NK-92 (cell line): Measurements from ENCODE around the gene PCNX2.
"Not testable (repeated sequence)": the region's sequence is repeated elsewhere in the genome, so short reads cannot be mapped to it uniquely, and the experiment has no call there.

Experiments used
- DNase-seq: peaks from one replicate; lab custom pipeline; 2025; ENCODE audit not compliant: unreplicated experiment; lab: John Stamatoyannopoulos, UW

PCNX2 gene

DNA sequence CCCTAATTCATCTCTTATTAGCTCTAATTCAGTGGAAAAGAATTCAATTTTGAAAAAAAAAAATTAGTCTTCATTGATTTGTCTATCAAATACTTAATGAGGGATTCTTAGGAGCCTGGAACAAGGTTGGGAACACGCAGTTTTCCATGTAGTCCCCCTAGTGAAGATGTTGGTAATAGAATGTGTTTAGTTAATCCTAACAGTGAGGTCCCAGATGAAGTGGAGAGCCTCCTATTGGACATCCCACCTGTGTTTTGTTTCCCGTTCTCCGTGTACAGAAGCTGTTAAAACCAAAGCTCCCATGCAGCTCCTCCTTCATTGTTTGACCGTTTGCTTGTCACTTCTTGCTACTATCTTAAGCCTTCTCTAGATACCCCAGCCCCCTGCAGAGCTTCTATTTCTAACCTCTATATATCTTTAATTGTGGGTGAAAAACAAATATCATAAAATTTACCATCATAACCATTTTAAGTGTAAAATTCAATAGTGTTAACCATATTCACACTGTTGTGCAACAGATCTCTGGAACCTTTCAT lies 67.5 kb downstream of the PCNX2 start:
- no peak for DNase-seq

DNA sequence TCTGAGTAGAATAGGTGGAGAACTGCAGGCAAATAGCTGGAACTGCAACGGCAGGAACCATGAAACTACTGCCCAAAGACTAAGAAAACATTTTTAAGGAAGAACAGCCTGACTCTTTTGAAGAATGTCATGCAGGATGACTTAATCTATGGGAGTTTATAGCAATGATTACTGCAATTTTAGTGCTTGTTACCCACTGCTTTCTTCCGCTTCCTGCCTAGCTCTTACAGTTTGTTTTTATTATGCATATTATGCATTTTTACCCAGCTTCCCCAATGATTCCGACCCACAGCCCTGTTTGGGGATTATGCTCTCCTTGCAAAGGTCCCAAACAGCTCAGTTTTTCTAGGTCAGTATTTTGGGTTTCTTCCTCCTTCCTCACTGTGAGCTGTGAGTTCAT lies 71.2 kb downstream of the PCNX2 start:
- DNase-seq: no peak

DNA sequence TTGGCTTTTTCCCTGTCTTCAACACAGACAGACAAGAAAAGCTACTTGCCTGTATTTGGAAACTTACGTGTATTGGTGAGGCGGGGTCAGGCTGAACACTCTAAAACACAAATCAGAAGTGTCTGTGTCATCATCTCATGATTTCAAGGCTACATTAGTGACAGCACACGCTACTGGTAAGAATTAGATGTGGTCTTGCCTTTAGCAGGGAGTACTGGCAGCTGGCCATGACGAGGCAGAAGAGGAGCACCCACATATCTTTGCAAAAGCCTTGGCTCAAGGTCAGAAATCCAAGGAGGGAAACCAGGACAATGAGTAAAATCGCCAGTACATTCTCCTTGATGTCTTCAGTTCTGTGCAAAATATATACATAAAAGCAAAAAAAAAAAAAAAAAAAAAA lies 77.7 kb downstream of the PCNX2 start:
- DNase-seq: no peak

DNA sequence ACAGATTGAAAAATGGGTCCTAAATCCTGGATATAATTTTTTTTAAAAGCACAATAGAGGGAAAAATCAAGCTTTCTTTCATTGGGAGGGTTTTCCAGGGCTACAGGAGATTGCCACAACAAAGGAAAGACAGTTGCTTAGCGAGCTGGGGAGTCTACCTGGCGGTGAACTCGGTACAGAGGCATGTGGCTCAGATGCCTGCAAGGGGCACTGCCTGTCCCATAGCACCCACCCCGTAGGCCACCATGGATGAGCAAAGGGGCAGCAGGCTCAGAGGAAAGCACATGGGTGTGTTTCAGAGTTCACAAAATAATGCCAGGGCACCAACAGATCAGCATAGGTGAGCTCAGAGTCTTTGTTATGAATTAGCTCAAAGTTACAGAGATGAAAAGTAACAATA lies 79.5 kb downstream of the PCNX2 start:
- DNase-seq: no peak

DNA sequence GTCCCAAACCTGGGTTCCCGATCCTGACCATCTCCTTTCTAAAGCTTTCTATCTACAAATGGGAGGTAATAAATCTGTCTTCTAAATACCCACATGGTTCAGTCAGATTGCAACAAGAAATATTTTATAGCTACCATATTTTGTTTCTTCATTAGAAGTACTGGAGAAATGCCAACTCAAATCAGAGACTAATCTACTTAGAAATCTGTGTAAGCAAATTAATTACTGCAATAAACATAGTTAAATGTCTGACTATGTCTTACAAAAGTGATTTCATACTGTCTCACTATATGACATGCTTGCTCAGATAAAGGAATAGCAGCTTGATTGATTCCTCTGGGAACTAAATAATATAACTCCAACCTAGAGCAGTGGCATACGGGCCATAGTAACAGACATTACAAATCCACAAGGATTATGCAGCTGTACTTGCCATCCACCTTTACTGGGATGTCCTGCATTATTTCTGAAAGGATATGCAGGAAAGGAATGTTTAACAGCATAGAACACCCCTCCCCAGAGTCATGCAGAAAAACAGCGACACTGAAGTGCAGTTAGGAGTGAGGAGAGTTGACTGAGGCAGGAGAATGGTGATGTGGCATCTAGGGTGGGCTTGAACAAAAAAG lies 80.3 kb downstream of the PCNX2 start:
- DNase-seq: no peak

DNA sequence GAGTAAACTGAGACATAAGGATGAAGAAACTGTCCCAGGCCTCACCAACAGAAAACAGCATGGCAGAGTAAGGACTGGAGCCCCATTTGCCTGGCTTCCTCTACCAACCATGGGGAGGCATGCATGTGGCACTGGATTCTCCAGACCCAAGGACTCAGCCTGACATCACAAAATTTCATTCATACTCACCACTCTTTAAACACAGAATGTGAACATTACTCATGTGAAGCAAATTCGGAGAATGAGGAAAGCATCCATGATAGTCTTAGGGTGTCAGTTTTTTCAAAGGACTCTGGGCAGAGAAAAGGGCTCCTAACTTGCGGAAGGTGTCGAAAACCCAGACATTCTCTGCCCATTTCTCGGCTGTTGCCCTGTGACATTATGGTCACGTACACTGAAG lies 83.9 kb downstream of the PCNX2 start:
- no peak for DNase-seq

DNA sequence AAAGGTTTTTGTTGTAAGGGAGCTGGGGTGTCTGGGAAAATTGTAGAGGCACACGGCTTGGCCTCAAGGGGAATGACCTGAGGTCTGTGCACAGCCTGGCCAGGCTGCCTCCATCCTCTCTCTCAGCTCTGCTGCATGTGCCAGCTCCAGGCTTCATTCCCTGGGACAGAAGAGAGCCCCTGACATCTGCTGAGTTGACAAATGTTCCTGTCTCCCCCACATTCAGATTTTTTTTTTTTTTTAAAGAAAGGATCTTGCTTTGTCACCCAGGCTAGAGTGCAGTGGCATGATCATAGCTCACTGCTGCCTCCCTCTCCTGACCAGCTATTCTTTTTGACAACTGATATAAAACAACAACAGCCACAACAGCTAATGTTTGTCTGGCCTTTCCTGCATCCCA lies 84.4 kb downstream of the PCNX2 start:
- DNase-seq: no peak

DNA sequence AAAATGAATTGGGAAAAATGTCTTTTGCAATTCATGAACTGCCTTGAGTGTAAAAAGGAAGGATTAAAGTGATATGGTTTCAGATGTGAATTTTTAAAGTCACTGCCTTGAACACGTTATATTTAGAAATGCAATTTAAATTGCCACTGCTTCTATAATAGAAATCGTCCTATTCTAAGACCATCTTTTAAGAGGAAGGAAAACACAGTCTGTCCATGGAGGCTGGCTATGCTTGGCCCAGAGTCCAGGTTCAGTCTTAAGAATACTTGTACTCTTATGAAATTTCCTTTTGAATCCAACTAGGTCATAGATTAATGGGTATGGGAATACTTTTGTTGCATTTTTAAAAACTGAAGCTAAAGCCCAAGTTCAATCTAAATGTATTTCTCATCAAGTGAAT lies 86.0 kb downstream of the PCNX2 start:
- DNase-seq: no peak

DNA sequence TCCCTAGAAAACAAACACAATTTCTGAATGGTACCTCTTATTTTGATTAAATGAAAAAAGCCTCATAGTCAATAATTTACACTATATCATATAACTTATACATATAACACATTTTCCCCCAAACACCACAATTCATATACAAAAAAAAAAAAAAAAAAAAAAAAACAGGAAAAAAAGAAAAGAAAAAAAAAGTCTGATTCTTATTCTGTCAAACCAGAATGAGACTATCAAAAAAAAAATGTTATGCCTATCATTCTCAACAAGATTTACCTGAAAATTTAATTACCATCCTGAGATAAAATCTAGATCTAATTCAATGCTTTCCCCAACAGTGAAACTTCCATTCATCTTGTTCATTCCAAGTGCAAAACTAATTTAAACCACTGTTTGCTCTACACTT lies 86.8 kb downstream of the PCNX2 start:
- DNase-seq: no peak

DNA sequence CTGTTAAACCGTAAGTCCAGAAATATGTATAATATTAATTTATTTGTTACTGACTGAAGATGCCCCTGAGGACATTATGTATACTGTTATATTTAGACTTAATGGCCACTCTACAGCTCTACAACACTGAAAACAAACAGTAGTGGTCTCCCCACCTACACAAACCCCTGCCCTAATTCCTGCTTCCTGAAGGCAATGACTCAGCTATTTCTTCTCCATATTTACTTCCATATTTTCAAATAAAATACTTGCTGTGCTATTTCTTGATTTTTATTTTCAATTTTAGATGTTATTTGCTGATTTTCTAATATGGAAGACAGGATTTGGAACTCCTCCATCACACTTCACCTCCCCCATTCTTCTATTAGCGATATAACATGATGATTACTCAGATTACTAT lies 97.6 kb downstream of the PCNX2 start:
- DNase-seq: no peak

DNA sequence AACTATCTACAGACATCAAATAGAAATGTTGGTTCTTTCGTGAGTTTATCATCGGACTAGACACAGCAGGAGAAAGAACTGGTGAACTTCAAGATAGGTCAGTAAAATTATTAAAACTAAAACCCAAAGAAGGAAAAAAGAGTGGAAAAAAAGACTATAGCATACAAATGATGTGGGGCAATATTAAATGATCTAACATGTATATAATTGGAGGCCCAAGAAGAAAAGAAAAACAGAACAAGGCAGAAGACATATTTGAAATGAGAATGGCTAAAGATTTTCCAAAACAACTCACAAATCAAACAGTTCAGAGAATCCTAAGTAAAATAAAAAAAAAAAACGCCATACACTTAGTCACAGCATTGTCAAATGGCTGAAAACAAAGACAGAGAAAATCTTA lies 101.8 kb downstream of the PCNX2 start:
- DNase-seq: no peak

DNA sequence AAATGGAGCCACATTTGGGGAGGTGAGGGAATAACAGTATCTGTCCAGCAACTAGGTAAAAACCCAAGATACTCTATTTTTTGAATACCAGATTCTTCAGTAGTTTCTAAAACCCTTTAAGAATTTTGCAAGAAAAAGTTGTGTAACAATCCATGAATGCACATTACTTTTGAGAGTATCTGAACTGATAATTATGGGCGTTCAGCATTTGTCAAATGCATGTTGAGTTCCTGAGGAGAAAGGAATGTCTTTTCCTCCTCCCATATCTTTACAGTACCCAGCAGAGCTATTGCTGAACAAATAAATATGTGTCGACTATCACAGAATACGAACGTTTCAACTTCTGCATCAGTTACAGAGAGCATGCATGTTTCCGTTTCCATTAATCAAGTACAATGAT lies 104.5 kb downstream of the PCNX2 start:
- DNase-seq: no peak

DNA sequence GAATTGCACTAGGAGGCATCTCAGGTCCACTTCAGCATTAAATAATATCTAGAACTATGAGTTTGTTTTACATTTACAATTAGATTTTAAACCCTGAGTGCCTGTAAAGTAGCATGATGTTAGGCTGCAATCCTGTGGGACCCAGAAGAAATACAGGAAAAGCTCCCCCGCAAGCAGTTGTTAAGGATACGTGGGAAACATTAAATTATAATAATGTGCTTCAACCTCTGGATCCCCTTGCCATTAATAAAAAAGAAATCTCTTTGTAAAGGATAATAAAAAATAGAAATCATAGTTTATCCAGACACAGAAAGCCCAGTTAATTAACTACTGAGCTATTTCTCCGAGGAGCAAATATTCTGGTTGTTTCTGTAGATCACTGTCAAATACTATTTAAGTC lies 106.0 kb downstream of the PCNX2 start:
- no peak for DNase-seq

DNA sequence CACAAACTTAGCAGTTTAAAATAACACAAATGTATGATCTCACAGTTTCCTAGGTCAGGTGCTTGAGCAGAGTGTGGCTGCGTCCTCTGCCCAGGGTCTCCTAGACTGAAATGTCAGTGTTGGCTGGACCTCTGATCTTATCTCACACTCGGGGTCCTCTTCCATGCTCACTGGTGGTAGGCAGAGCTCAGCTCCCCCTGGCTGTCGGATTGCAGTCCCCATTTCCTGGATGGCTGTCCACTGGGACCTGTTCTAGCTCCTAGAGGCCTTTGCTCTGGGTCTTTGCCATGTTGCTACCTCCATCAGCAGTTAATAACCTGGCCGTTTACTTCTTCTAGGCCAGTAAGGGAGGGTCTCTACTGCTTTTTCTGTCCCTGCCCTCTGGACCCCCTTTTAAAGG lies 107.5 kb downstream of the PCNX2 start:
- DNase-seq: no peak

DNA sequence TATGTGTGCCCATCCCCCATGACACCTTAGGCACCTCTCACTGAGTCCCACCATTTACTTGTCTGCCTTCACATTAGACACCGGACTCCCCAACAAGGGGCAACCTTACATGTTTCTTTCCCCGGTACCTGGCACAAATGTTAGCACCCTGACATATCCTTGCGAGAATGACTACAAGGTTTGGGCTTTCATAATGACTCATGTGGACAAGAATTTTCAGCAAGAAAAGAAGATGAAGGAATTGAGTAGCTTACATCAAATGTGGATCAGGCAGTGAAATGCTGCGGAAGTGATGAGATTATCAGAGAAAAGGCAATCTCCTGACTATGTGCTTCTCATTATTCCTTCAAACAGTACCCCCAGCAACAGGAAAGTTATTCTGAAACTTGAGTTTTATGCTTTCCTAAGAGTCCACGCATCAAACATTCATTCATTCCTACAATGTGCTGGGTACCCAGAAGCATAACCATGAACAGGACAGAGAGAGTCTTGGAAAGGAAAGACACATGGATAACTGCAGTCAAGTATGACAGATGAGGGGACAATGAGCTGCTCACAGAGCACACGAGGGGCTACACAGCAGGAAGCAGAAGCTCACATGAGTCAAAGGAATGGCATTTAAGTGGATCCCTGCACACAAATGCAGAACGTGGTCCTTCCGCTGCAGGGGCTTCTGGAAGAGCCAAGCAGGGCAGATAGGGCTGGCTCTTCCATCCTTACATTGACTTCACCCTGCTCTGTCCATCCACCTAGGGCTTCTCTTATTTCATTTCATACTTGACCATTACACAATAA lies 112.1 kb downstream of the PCNX2 start:
- no peak for DNase-seq

DNA sequence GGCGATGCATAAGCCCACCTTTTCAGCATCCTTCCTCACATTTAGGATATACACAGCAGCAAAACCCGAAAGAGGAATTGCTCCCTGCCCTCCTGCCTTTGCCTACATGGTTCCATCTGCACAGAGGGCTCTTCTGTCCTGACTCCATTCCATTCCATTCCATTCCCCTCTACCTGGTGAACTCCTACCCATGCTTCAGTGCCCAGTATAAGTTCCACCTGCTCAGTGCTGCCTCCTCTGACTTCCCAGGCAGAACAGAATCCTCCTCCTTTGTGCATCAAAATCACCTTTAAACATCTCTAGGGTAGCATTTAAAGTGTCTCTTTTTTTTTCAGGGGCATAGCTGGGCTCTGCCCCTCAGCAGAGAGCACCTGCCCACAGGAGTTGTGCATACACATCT lies 112.9 kb downstream of the PCNX2 start:
- no peak for DNase-seq

DNA sequence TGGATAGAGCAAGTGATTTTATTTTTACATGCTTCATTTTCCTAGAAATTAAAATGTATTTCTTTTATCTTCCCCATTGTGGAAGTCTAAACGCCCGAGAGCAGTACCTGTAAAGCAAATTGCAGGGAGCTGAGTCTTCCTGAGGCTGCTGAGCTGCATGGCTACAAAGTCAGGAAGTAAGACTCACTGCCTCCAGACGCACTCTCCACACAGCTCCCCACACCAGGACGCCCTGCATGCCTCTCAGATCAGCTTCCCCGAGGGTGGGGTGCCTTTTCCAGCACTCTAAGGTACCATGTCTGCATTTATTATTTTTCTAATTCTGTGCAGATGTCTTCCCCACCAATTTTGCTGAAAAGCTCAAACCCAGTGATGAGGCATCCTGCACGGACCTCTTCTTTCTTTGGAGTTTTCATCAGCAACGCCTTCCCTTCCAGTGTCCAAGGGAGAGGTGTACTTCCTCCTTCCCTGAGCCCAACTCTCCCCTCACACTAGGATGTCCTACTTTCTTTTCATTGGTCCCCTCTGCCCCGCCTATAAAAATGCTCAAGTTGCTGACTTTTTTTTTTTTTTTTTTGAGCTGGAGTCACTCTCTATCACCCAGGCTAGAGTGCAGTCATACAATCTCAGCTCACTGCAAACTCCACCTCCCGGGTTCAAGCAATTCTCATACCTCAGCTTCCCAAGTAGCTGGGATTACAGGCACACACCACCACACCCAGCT lies 114.7 kb downstream of the PCNX2 start:
- DNase-seq: no peak

DNA sequence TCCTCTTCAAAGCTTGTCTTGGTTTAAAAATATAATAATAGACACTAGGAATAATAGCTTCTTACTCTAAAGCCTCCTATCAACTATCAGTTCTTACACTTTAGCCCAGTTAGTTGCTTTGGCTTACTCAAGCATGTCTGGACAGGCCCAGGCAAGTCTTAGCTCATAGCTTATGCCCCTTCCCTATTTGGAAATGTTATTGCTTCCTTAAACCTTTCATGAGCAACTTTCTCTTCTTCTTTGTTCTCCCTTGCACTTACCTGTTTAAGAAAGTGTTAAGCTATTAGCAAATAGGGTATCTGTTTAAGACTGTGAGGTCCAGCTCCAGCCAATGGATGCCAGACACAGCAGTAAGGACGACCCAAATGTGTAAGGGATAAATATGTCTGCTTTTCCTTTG lies 115.9 kb downstream of the PCNX2 start:
- not testable (repeated sequence) for DNase-seq

DNA sequence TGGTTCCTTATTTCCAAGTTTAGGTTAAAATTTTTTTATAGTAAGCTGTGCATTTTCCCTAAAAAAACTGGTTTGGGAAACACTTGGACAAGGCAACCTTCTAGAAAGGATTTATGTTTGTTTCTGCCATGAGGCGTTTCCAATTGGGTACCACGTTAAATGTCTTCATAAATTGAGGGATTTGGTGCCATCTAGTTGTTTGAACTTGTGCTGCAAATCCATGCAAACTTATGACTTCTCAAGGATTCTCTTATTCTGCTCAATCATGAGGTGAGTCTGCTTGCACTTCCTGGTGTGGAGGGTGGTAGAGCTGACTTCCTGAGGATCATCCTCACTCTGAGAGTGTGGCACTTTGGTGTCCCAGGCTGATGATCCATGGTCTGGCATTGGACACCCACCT lies 123.3 kb downstream of the PCNX2 start:
- no peak for DNase-seq

DNA sequence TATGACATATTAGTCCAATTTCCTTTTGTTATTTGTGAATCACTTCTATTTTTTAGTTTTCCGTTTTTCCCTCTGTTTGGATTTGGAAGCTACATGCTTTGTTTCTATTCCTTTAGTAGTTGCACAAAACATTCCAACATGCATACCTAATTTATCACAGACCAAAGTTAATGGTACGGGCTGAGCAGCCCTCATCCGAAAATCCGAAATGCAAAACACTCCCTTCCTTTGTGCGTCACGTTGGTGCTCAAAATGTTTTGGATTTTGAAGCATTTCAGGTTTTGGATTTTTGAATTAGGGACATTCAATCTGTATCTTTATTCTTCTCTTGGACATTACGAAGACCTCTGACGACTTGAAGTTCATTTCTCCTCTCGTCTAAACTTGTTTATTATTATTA lies 124.8 kb downstream of the PCNX2 start:
- DNase-seq: no peak

DNA sequence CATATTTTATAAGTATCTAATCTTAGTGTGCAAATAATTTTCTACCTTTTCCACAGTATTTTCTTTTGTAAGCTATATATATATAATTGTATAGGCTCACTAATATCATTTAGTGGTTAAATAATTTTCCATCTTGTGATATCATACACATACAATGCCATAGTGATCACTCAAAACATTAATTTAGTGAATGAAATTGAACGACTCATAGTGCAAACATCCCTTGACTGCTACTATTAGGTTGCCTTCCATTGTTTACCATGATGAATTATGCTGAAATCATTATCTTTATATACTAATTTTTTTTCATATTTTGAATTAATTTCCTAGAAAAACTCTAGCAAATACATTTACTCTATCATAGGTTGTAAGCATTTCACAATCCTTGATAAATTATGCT lies 127.1 kb downstream of the PCNX2 start:
- no peak for DNase-seq

DNA sequence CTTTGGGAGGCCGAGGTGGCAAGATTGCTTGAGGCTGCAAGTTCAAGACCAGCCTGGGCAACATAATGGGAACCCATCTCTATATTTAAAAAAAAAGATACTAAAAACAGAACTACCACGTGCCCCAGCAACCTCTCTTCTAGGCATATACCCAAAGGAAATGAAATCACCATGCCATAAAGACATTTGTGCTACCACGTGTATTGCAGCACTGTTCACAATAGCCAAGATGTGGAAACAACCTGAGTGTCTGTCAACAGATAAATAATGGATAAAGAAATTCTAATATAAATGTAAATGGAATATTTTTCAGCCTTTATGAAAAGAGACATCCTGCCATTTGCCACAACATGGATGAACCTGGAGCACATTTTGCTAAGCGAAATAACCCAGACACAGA lies 128.6 kb downstream of the PCNX2 start:
- DNase-seq: no peak
